Neural cell (in vitro differentiated cells): ENCODE measurements around the gene SLC11A2.

ENCODE experiments used
- CTCF ChIP-seq: fragments of 450-650 bp; IDR thresholded peaks from 2 replicates; pipeline ENCODE4 v1.5.1; 2014; ENCODE audit warnings: antibody characterized with exemption, mild to moderate bottlenecking, moderate library complexity; ENCODE audit not compliant: poor library complexity, severe bottlenecking
- EP300 ChIP-seq: fragments of 450-650 bp; conservative IDR thresholded peaks from 2 replicates; pipeline ENCODE4 v1.6.1; 2014; ENCODE audit warnings: antibody characterized with exemption, mild to moderate bottlenecking, moderate library complexity; ENCODE audit not compliant: poor library complexity, severe bottlenecking
- EZH2 ChIP-seq: fragments of 200-600, 300-800 bp; shearing (Covaris generic), sonication (generic); IDR thresholded peaks from 2 replicates; pipeline ENCODE4 v1.6.1; 2014; ENCODE audit warnings: antibody characterized with exemption, low read length, borderline replicate concordance, mild to moderate bottlenecking; ENCODE audit not compliant: insufficient read depth, poor library complexity, severe bottlenecking
- MXI1 ChIP-seq: fragments of 450-650 bp; conservative IDR thresholded peaks from 2 replicates; pipeline ENCODE4 v1.6.1; 2014; ENCODE audit warnings: antibody characterized with exemption, mild to moderate bottlenecking; ENCODE audit not compliant: poor library complexity, severe bottlenecking
- POLR2AphosphoS5 ChIP-seq: IDR thresholded peaks from 2 replicates; pipeline ENCODE4 v1.6.1; 2012
- RAD21 ChIP-seq: fragments of 450-650 bp; conservative IDR thresholded peaks from 2 replicates; pipeline ENCODE4 v1.6.1; 2014; ENCODE audit warnings: antibody characterized with exemption, mild to moderate bottlenecking, moderate library complexity
- REST ChIP-seq: IDR thresholded peaks from 2 replicates; pipeline ENCODE4 v1.6.1; 2012; ENCODE audit warnings: borderline replicate concordance
- SMC3 ChIP-seq: fragments of 450-650 bp; conservative IDR thresholded peaks from 2 replicates; pipeline ENCODE4 v1.6.1; 2014; ENCODE audit warnings: antibody characterized with exemption, mild to moderate bottlenecking, moderate library complexity; ENCODE audit not compliant: poor library complexity

DNA sequence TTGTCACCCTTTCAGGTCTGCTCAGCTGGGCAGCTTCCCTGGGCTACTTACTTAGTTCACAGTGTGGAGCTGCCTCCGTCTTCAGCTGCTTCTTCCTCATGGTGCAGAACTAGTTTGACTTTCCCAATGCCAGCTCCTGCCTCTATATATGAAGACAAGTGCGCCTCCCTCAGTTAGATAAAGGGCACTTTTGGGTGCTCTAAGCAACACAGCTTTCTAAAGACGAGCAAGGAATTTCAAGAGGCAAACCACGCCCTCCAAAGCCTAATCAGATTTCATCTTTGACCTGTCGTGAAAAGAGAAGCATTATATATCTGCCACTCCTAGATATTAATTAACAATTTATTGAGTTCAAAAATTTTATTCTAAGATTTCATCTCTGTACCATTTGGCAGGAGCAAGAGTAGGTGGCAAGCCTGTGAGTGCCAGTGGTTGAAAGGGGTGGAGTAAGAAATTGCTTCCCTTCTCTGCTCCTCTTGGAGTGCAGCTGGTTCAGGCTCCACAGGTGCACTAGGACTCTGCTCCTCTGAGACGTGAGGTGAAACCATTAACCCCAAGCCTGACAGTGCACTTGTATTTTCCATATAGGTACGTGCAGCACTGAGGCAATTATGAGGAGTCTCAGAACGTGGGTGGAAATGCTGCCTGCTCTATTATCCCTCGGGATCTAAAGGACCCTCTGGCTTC, 2.1 kb upstream of the SLC11A2 start:
- TF ChIP-seq CTCF: no peak
- no peak for TF ChIP-seq EP300
- TF ChIP-seq EZH2: no peak
- TF ChIP-seq POLR2AphosphoS5: no peak
- no peak for TF ChIP-seq REST
- TF ChIP-seq RAD21: no peak
- TF ChIP-seq SMC3: no peak
- no peak for TF ChIP-seq MXI1
